ENCODE data around the gene HADH.
"Not testable (repeated sequence)": the region's sequence is repeated elsewhere in the genome, so short reads cannot be mapped to it uniquely, and the experiment has no call there.

HADH gene

DNA sequence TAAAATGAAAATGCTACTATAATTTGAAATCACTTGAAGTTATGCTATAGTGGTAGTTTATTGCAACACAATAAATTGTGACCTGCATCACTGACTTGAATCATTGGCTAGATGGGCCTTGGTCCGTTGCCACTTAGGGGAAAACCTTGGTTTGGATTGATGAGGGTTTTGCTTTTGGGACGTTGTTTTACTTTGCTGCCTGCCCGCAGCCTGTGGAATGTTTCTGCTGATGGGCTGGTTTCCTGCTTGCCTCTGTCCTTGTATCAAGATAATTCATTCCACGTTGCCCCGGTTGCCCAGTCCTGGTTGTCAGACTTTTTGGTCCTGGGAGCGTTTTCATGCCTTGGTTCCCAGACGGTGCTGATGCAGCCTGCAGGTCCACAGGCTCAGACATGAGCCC, 18.3 kb downstream of the HADH start:
- H3K27me3 ChIP-seq (replicated peaks; ENCODE audit: control insufficient read depth, insufficient read depth, low read length, poor library complexity, severe bottlenecking) = no peaks in the 10 kb centered on the region
- no peak overlapping the region for H3K4me3 ChIP-seq (ENCODE audit: insufficient read depth, low read depth, low read length, poor library complexity, severe bottlenecking)
- DNase-seq = no peak
- H3K27ac ChIP-seq (ENCODE audit: insufficient read depth, low read length, poor library complexity, severe bottlenecking) = no peak overlapping the region
- no peaks in the 10 kb centered on the region for H3K4me1 ChIP-seq (ENCODE audit: control insufficient read depth, insufficient read depth, low read length, poor library complexity, severe bottlenecking)
- H3K9me3 ChIP-seq (ENCODE audit: control insufficient read depth, low read length) = no peaks in the 10 kb centered on the region
- no peaks in the 10 kb centered on the region for H3K36me3 ChIP-seq (ENCODE audit: control insufficient read depth, insufficient read depth, low read length)

GRCh38 chr4:108008721-108009120, 19.0 kb downstream of the HADH start:
- H3K27me3 ChIP-seq (replicated peaks; ENCODE audit: control insufficient read depth, insufficient read depth, low read length, poor library complexity, severe bottlenecking) = no peaks in the 10 kb centered on the region
- DNase-seq = no peak
- no peaks in the 10 kb centered on the region for H3K9me3 ChIP-seq (ENCODE audit: control insufficient read depth, low read length)
- H3K4me3 ChIP-seq (ENCODE audit: insufficient read depth, low read depth, low read length, poor library complexity, severe bottlenecking) = no peak overlapping the region
- H3K36me3 ChIP-seq (ENCODE audit: control insufficient read depth, insufficient read depth, low read length) = no peaks in the 10 kb centered on the region
- H3K27ac ChIP-seq (ENCODE audit: insufficient read depth, low read length, poor library complexity, severe bottlenecking) = no peak overlapping the region
- no peaks in the 10 kb centered on the region for H3K4me1 ChIP-seq (ENCODE audit: control insufficient read depth, insufficient read depth, low read length, poor library complexity, severe bottlenecking)

GRCh38 chr4:108010167-108010566, 20.5 kb downstream of the HADH start:
- DNase-seq = no peak
- H3K36me3 ChIP-seq (ENCODE audit: control insufficient read depth, insufficient read depth, low read length) = no peaks in the 10 kb centered on the region
- no peak overlapping the region for H3K4me3 ChIP-seq (ENCODE audit: insufficient read depth, low read depth, low read length, poor library complexity, severe bottlenecking)
- H3K27me3 ChIP-seq (replicated peaks; ENCODE audit: control insufficient read depth, insufficient read depth, low read length, poor library complexity, severe bottlenecking) = no peaks in the 10 kb centered on the region
- no peaks in the 10 kb centered on the region for H3K4me1 ChIP-seq (ENCODE audit: control insufficient read depth, insufficient read depth, low read length, poor library complexity, severe bottlenecking)
- no peaks in the 10 kb centered on the region for H3K9me3 ChIP-seq (ENCODE audit: control insufficient read depth, low read length)
- H3K27ac ChIP-seq (ENCODE audit: insufficient read depth, low read length, poor library complexity, severe bottlenecking) = no peak overlapping the region

DNA sequence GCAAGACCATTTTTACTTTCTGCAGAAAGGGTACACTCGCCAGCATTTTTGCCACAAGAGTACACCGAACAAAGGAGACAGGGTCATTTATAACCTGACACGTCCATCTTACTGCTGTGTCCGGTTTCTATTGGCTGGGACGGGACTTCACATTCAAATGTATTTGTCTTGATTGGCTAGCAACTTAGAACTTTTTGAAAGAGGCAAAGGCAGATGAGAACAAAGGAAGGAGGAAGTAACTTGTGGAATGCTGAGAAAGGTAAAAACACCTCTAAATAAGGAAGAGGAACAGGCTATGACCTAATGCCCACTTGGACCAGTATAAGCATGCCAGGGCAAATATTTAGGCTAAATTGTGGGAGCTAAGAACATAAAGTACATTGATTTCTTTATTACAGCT, 22.7 kb downstream of the HADH start:
- not testable (repeated sequence) for H3K27ac ChIP-seq (ENCODE audit: insufficient read depth, low read length, poor library complexity, severe bottlenecking)

GRCh38 chr4:108013327-108013726, 23.6 kb downstream of the HADH start:
- no peaks in the 10 kb centered on the region for H3K4me1 ChIP-seq (ENCODE audit: control insufficient read depth, insufficient read depth, low read length, poor library complexity, severe bottlenecking)
- H3K4me3 ChIP-seq (ENCODE audit: insufficient read depth, low read depth, low read length, poor library complexity, severe bottlenecking) = no peak overlapping the region
- no peaks in the 10 kb centered on the region for H3K9me3 ChIP-seq (ENCODE audit: control insufficient read depth, low read length)

More for the DNA sequence above, 22.7 kb downstream of the HADH start:
- H3K4me3 ChIP-seq (ENCODE audit: insufficient read depth, low read depth, low read length, poor library complexity, severe bottlenecking); DNase-seq; H3K36me3 ChIP-seq (ENCODE audit: control insufficient read depth, insufficient read depth, low read length); H3K9me3 ChIP-seq (ENCODE audit: control insufficient read depth, low read length); H3K27me3 ChIP-seq (replicated peaks; ENCODE audit: control insufficient read depth, insufficient read depth, low read length, poor library complexity, severe bottlenecking); H3K4me1 ChIP-seq (ENCODE audit: control insufficient read depth, insufficient read depth, low read length, poor library complexity, severe bottlenecking): not testable (repeated sequence)

GRCh38 chr4:108013955-108014354, 24.3 kb downstream of the HADH start:
- Histone ChIP-seq H3K4me1 (ENCODE audit: control insufficient read depth, insufficient read depth, low read length, poor library complexity, severe bottlenecking) (no peaks in the 10 kb centered on the region), H3K27me3 (replicated peaks; ENCODE audit: control insufficient read depth, insufficient read depth, low read length, poor library complexity, severe bottlenecking) (no peaks in the 10 kb centered on the region), H3K9me3 (ENCODE audit: control insufficient read depth, low read length) (no peaks in the 10 kb centered on the region), H3K4me3 (ENCODE audit: insufficient read depth, low read depth, low read length, poor library complexity, severe bottlenecking) (no peak overlapping the region), H3K27ac (ENCODE audit: insufficient read depth, low read length, poor library complexity, severe bottlenecking) (no peak overlapping the region), H3K36me3 (ENCODE audit: control insufficient read depth, insufficient read depth, low read length) (peaks cover 7% of the 10 kb centered on the region)
- DNase-seq = no peak

More at GRCh38 chr4:108013327-108013726, 23.6 kb downstream of the HADH start:
- peaks cover 7% of the 10 kb centered on the region for H3K36me3 ChIP-seq (ENCODE audit: control insufficient read depth, insufficient read depth, low read length)
- no peaks in the 10 kb centered on the region for H3K27me3 ChIP-seq (replicated peaks; ENCODE audit: control insufficient read depth, insufficient read depth, low read length, poor library complexity, severe bottlenecking)
- no peak for DNase-seq
- no peak overlapping the region for H3K27ac ChIP-seq (ENCODE audit: insufficient read depth, low read length, poor library complexity, severe bottlenecking)

DNA sequence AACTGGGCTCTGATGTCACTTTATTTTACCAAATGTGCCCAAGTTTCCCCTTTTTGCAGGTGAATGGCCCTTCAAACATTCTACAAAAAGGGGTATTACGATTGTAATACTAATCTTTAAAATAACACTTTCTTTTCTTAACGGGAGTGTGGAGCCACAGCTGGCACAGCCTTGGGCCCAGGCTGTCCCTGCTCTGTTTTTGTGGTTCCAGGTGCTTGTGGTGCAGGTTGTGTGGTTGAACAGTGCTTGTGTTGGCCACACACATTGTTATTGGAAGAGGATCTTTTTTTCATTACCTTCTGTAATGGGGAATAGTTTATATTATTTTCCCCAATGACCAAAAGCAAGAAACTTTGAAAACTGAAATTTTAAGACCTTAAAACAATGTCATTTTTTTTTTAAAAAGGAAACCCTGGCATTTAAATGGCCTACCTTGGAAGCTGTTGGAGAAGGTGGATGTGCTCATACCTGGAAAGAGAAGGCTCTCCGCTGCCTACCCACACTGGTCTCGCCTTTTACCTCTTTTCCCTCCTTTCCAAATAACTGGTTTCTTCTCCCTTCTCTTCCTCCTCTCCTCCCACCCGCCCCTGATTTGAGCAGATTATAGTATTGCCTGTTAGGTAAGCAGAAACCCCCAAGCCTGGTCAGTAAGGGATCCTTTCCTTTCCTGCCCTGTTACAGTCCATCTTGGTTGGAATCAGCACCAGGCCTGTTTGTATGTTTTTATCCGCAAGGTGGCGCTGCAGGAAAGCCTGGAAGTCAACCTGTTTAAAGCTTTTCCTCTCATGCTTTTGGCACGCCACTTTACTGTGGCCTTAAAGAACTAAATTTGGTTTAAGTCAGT, 28.6 kb downstream of the HADH start:
- H3K36me3 ChIP-seq (ENCODE audit: control insufficient read depth, insufficient read depth, low read length) = peaks cover 14% of the 10 kb centered on the region

GRCh38 chr4:108018884-108019187, 29.1 kb downstream of the HADH start:
- DNase-seq = no peak
- peaks cover 14% of the 10 kb centered on the region for H3K36me3 ChIP-seq (ENCODE audit: control insufficient read depth, insufficient read depth, low read length)

More for the DNA sequence above, 28.6 kb downstream of the HADH start:
- Histone ChIP-seq H3K4me3 (ENCODE audit: insufficient read depth, low read depth, low read length, poor library complexity, severe bottlenecking) (no peak overlapping the region), H3K4me1 (ENCODE audit: control insufficient read depth, insufficient read depth, low read length, poor library complexity, severe bottlenecking) (no peaks in the 10 kb centered on the region), H3K27ac (ENCODE audit: insufficient read depth, low read length, poor library complexity, severe bottlenecking) (no peak overlapping the region), H3K9me3 (ENCODE audit: control insufficient read depth, low read length) (no peaks in the 10 kb centered on the region), H3K27me3 (replicated peaks; ENCODE audit: control insufficient read depth, insufficient read depth, low read length, poor library complexity, severe bottlenecking) (no peaks in the 10 kb centered on the region)
- DNase-seq = peak; percentile 50 to 75 (median 51)

DNA sequence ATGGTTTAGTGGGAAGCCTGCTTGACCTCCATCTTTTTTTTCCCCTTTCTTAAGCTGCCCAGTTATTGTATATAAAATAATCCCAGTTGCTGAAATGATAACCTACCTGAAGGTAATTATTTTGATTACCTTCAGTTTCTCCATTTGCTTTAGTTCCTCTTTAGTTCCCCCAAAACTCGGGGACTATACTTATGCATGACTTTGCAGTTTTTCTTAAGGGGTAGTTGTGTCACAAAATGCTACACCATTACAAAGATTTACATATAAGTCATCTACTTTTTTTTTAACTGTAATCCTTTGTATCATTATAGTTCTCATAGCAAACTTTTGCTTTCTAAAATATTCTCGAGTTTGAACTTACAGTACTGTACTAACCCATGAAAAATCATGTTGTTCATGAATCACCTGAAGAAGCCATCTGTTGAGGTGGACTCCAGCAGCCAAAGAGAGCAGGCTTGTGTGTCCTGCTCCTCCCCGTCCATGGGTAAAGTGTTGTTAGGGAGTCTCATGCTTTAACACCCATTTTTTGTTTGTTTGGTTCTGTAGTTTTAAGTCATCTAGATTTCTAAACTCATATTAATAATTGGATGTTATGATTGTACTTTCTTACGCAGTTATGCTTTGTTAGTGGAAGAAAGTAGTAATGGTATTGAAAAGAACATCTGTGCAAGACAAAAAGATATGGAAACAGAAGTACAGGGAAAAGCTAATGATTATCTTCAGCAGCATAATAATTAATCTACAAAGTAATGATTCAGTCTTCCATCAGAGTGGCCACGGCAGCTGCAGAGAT, 34.6 kb downstream of the HADH start:
- DNase-seq = no peak
- no peak overlapping the region for H3K4me3 ChIP-seq (ENCODE audit: insufficient read depth, low read depth, low read length, poor library complexity, severe bottlenecking)
- no peaks in the 10 kb centered on the region for H3K27me3 ChIP-seq (replicated peaks; ENCODE audit: control insufficient read depth, insufficient read depth, low read length, poor library complexity, severe bottlenecking)
- H3K27ac ChIP-seq (ENCODE audit: insufficient read depth, low read length, poor library complexity, severe bottlenecking) = no peak overlapping the region
- H3K9me3 ChIP-seq (ENCODE audit: control insufficient read depth, low read length) = no peaks in the 10 kb centered on the region
- peaks cover 5% of the 10 kb centered on the region for H3K4me1 ChIP-seq (ENCODE audit: control insufficient read depth, insufficient read depth, low read length, poor library complexity, severe bottlenecking)
- peaks cover 13% of the 10 kb centered on the region for H3K36me3 ChIP-seq (ENCODE audit: control insufficient read depth, insufficient read depth, low read length)

More at GRCh38 chr4:108018884-108019187, 29.1 kb downstream of the HADH start:
- H3K9me3 ChIP-seq (ENCODE audit: control insufficient read depth, low read length) = no peaks in the 10 kb centered on the region
- H3K4me3 ChIP-seq (ENCODE audit: insufficient read depth, low read depth, low read length, poor library complexity, severe bottlenecking) = no peak overlapping the region
- no peak overlapping the region for H3K27ac ChIP-seq (ENCODE audit: insufficient read depth, low read length, poor library complexity, severe bottlenecking)
- H3K27me3 ChIP-seq (replicated peaks; ENCODE audit: control insufficient read depth, insufficient read depth, low read length, poor library complexity, severe bottlenecking) = no peaks in the 10 kb centered on the region
- H3K4me1 ChIP-seq (ENCODE audit: control insufficient read depth, insufficient read depth, low read length, poor library complexity, severe bottlenecking) = no peaks in the 10 kb centered on the region

DNA sequence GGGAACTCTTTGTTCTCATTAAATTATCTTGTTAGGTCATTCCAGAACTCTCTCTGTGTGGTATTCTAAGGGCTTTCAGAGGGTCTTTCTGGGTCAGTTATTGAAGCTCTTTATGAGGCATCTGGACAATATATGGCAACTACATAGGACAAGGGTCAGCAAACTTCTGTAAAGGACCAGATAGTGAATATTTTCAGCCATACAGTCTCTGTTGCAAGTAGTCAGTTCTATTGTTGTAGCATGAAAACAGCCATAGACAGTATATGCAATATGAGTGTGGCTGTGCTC, 35.1 kb downstream of the HADH start:
- no peak overlapping the region for H3K4me3 ChIP-seq (ENCODE audit: insufficient read depth, low read depth, low read length, poor library complexity, severe bottlenecking)
- H3K27me3 ChIP-seq (replicated peaks; ENCODE audit: control insufficient read depth, insufficient read depth, low read length, poor library complexity, severe bottlenecking) = no peaks in the 10 kb centered on the region
- H3K27ac ChIP-seq (ENCODE audit: insufficient read depth, low read length, poor library complexity, severe bottlenecking) = no peak overlapping the region
- DNase-seq = no peak
- peaks cover 9% of the 10 kb centered on the region for H3K36me3 ChIP-seq (ENCODE audit: control insufficient read depth, insufficient read depth, low read length)
- no peaks in the 10 kb centered on the region for H3K9me3 ChIP-seq (ENCODE audit: control insufficient read depth, low read length)
- H3K4me1 ChIP-seq (ENCODE audit: control insufficient read depth, insufficient read depth, low read length, poor library complexity, severe bottlenecking) = peaks cover 10% of the 10 kb centered on the region
